Spinal cord (tissue), 10 donors: ENCODE results near the gene NAV3. TPM values are rescaled to one million over a fixed set of nuclear protein-coding genes. Genes with fewer than 3 reads are reported as not detected.

Experiments
- DNase-seq, 6 donors: peaks; one replicate each; pipeline versions ENCODE4 v3.0.0 to v3.0.0-alpha.2; 2013 to 2015; ENCODE audit warnings: low spot score in 6 of 6, low read depth in 4 of 6
- H3K27ac ChIP-seq: one replicate; pipeline ENCODE4 v1.5.1; 2013; ENCODE audit warnings: low read depth, low read length, control low read depth
- H3K27me3 ChIP-seq: one replicate; pipeline ENCODE4 v1.6.1; 2013; ENCODE audit warnings: low read length; ENCODE audit not compliant: control insufficient read depth, insufficient read depth
- H3K36me3 ChIP-seq: one replicate; pipeline ENCODE4 v1.6.1; 2013; ENCODE audit warnings: low read length; ENCODE audit not compliant: control insufficient read depth, insufficient read depth
- H3K4me1 ChIP-seq: one replicate; pipeline ENCODE4 v1.6.1; 2013; ENCODE audit warnings: low read length; ENCODE audit not compliant: control insufficient read depth, insufficient read depth
- H3K4me3 ChIP-seq: one replicate; pipeline ENCODE4 v1.5.1; 2013; ENCODE audit warnings: low read depth, low read length, control low read depth
- H3K9me3 ChIP-seq: one replicate; pipeline ENCODE4 v1.6.1; 2013; ENCODE audit warnings: low read length; ENCODE audit not compliant: control insufficient read depth, insufficient read depth
- WGBS: methylation state at CpG from one replicate; pipeline ENCODE4 v1.1.5; 2013; ENCODE audit warnings: missing lambda C conversion rate; ENCODE audit not compliant: insufficient coverage; 5-methylcytosine and 5-hydroxymethylcytosine counted together
- polyA plus RNA-seq, 2 donors: library from polyadenylated mRNA; unstranded; fragments of 120-200 nt; gene quantifications; one replicate each; pipeline ENCODE4 v1.2.1, GENCODE V29; 2013; ENCODE audit not compliant: insufficient read length in 2 of 2
- total RNA-seq, 2 donors: library from RNA; depleted of rRNA in 1 of 2; stranded (reverse); fragments of 120-200 nt in 1 of 2; fragments of >200 nt in 1 of 2; gene quantifications; one replicate each; pipeline versions ENCODE4 v1.2.3 to v1.2.4, GENCODE V29; 2013 to 2014
- donor health status: healthy.

The NAV3 gene
- total and polyA plus RNA-seq, 4 donors, result 28.9 to 96.3 (median 47.1) TPM

GRCh38 chr12:78177298-78177697, 346.6 kb downstream of the NAV3 start:
- H3K27ac ChIP-seq, result no peak overlapping the region
- H3K9me3 ChIP-seq, result no peaks in the 10 kb centered on the region
- no peaks in the 10 kb centered on the region for H3K4me1 ChIP-seq
- no peak overlapping the region for H3K4me3 ChIP-seq
- no peak for DNase-seq
- H3K36me3 ChIP-seq, result no peaks in the 10 kb centered on the region
- H3K27me3 ChIP-seq, result no peaks in the 10 kb centered on the region
- 90% methylated on average over 2 of the region's 3 CpGs for WGBS

DNA sequence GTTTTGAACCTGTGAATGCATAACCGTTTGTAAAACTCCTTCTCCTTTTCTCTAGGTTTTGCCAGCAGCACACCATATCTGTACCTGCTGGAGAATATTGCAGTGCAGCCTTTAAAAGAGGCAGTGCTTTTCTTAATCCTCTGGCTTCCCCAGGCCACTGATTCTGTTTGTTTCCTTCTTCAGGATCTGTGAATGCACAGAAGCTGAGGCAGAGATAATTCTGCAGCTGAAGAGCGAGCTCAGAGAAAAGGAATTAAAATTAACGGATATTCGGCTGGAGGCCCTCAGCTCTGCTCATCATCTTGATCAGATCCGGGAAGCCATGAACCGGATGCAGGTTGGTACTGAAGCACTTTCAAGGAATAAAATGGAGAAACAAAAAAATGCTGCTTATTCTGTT, 348.7 kb downstream of the NAV3 start:
- H3K9me3 ChIP-seq, result no peaks in the 10 kb centered on the region
- no peaks in the 10 kb centered on the region for H3K4me1 ChIP-seq
- DNase-seq, result peak in 2 of 6 donors; percentile 18 to 25
- 57% methylated on average over 5 of the region's 6 CpGs for WGBS
- no peaks in the 10 kb centered on the region for H3K36me3 ChIP-seq
- H3K27ac ChIP-seq, result no peak overlapping the region
- no peak overlapping the region for H3K4me3 ChIP-seq
- H3K27me3 ChIP-seq, result no peaks in the 10 kb centered on the region

DNA sequence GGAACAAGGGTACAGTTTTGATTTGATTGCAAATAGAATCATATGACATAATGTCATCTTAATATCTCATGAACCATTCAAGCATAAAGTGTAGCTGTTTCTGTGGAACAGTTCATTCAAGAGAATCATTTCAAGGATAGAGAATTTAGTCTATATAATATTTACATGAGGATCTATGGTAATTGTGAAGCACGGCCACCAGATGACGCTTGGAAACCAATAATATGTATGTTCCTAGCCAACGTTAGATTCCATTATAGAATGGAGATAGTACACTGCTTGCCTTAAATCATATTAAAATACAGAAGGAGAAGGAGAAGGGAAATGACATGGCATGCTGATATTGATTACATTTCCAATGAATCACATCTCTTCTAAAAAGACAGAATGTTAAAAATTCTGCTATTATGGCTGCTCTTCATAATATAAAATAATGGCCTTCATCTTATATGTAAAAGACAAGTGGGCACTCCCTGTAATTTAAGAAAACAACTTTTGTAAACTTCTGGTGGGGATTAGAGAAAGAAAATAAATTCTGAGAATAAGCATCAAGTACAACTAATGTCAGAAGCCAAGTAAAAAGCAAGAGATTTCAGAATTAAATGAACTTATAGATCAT, 351.0 kb downstream of the NAV3 start:
- Histone ChIP-seq H3K36me3 (no peaks in the 10 kb centered on the region), H3K4me1 (no peaks in the 10 kb centered on the region), H3K4me3 (no peak overlapping the region), H3K9me3 (no peaks in the 10 kb centered on the region), H3K27me3 (no peaks in the 10 kb centered on the region), H3K27ac (no peak overlapping the region)
- no CpG with 5 or more reads among the region's 3 CpGs for WGBS
- DNase-seq, result peak in 4 of 6 donors; percentile 13 to 89 (median 38)

DNA sequence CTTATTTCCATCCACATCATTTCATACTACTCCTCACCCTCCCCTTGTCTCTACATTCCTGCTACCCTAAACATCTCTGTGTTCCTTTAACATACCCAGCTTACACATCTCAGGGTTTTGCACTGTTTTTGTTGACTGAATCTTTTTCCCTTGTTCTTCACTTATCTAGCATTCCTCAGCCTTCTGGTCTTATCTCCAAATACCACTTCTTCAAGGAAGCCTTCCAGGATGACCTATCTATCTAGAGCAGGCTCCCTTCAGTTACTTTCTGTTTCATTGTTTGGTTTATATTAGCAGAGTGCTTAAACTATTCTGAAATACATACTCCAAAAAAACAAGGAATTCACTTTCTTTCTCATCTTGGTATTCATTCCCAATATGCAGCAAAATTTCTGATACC, 353.1 kb downstream of the NAV3 start:
- Histone ChIP-seq H3K27me3 (no peaks in the 10 kb centered on the region), H3K36me3 (no peaks in the 10 kb centered on the region), H3K4me3 (no peak overlapping the region), H3K9me3 (no peaks in the 10 kb centered on the region), H3K27ac (no peak overlapping the region), H3K4me1 (no peaks in the 10 kb centered on the region)
- DNase-seq, result no peak

DNA sequence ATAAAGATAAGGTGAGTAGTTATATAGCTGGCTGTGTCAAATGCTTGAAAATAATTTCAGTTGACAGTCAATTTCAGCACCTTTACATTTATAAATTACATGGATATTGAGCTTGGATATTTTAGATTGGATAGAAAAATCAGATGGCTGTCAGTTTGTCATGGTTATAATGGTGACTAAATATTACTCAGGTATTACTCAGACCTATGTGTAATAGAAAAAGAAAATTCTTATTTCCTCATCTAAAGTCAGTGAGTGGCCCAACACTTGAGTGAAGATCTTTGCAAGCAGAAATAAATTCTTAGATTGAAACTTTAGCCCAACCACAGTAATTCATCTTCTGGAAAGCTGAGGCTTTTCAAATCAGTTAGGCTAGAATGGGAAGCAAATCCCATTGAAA, 354.4 kb downstream of the NAV3 start:
- no peaks in the 10 kb centered on the region for H3K27me3 ChIP-seq
- no peak overlapping the region for H3K27ac ChIP-seq
- no peak for DNase-seq
- H3K4me1 ChIP-seq, result no peaks in the 10 kb centered on the region
- no peaks in the 10 kb centered on the region for H3K36me3 ChIP-seq
- H3K4me3 ChIP-seq, result no peak overlapping the region
- no peaks in the 10 kb centered on the region for H3K9me3 ChIP-seq

- WGBS, result no CpG with 5 or more reads among the region's 2 CpGs
- no peaks in the 10 kb centered on the region for H3K9me3 ChIP-seq
- no peaks in the 10 kb centered on the region for H3K27me3 ChIP-seq
- DNase-seq, result no peak
- no peak overlapping the region for H3K4me3 ChIP-seq
- H3K4me1 ChIP-seq, result no peaks in the 10 kb centered on the region
- H3K36me3 ChIP-seq, result no peaks in the 10 kb centered on the region
- no peak overlapping the region for H3K27ac ChIP-seq
Measured at GRCh38 chr12:78185651-78186050, 355.0 kb downstream of the NAV3 start.

- no peaks in the 10 kb centered on the region for H3K9me3 ChIP-seq
- DNase-seq, result no peak
- no CpG with 5 or more reads among the region's 1 CpG for WGBS
Measured at GRCh38 chr12:78186670-78187069, 356.0 kb downstream of the NAV3 start.

GRCh38 chr12:78187741-78188140, 357.0 kb downstream of the NAV3 start:
- Histone ChIP-seq H3K4me1 (no peaks in the 10 kb centered on the region), H3K27me3 (no peaks in the 10 kb centered on the region), H3K36me3 (no peaks in the 10 kb centered on the region), H3K9me3 (no peaks in the 10 kb centered on the region), H3K4me3 (no peak overlapping the region), H3K27ac (no peak overlapping the region)
- WGBS, result no CpG with 5 or more reads among the region's 2 CpGs
- DNase-seq, result no peak

More at GRCh38 chr12:78186670-78187069, 356.0 kb downstream of the NAV3 start:
- Histone ChIP-seq H3K27ac (no peak overlapping the region), H3K4me1 (no peaks in the 10 kb centered on the region), H3K4me3 (no peak overlapping the region), H3K27me3 (no peaks in the 10 kb centered on the region), H3K36me3 (no peaks in the 10 kb centered on the region)

GRCh38 chr12:78189656-78190055, 359.0 kb downstream of the NAV3 start:
- Histone ChIP-seq H3K4me1 (no peaks in the 10 kb centered on the region), H3K27ac (no peak overlapping the region), H3K27me3 (no peaks in the 10 kb centered on the region), H3K9me3 (no peaks in the 10 kb centered on the region), H3K4me3 (no peak overlapping the region), H3K36me3 (no peaks in the 10 kb centered on the region)
- DNase-seq, result no peak
- no CpG with 5 or more reads among the region's 2 CpGs for WGBS

DNA sequence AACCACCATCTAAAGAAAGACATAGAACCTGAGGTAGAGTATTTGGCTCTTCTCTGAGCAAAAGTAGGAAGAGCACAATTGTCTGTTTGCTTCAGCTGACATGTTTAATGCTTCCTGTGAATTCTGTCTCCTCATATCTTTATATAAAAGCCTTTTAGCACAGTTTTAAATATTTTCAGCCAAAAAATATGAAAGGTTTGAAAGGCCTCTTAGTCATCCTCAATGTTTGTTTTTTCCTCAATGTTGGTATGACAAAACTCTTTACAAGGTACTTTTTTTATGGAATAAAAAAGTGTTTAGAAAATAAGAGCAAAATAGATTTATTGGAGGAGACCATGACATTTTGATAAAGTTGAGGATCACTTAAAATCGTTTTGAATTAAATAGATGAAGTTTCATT, 360.9 kb downstream of the NAV3 start:
- no peaks in the 10 kb centered on the region for H3K36me3 ChIP-seq
- no peak overlapping the region for H3K27ac ChIP-seq
- WGBS, result no CpG with 5 or more reads among the region's 1 CpG
- DNase-seq, result no peak
- H3K4me1 ChIP-seq, result no peaks in the 10 kb centered on the region
- no peaks in the 10 kb centered on the region for H3K9me3 ChIP-seq
- H3K27me3 ChIP-seq, result no peaks in the 10 kb centered on the region
- no peak overlapping the region for H3K4me3 ChIP-seq
